Loucy (cell line): Measurements from ENCODE around the gene ABCG4.

Experiments used
- H2AFZ ChIP-seq: fragments of 200-600 bp; sonication (generic); 2 replicates; pipeline ENCODE4 v1.6.0; 2016; ENCODE audit warnings: antibody characterized with exemption, mild to moderate bottlenecking, low read length, moderate library complexity
- H3F3A ChIP-seq: fragments of 200-600 bp; 2 replicates; pipeline ENCODE4 v1.6.0; 2016; ENCODE audit warnings: antibody characterized with exemption, low read depth, mild to moderate bottlenecking
- H3K27me3 ChIP-seq: fragments of 200-600 bp; sonication (generic); 2 replicates; pipeline ENCODE4 v1.6.1; 2014; ENCODE audit warnings: low read length, mild to moderate bottlenecking; ENCODE audit not compliant: insufficient read depth, poor library complexity, severe bottlenecking
- H3K36me3 ChIP-seq: fragments of 200-600 bp; sonication (generic); 2 replicates; pipeline ENCODE4 v1.6.1; 2016; ENCODE audit warnings: low read length; ENCODE audit not compliant: insufficient read depth
- H3K4me1 ChIP-seq: fragments of 200-600 bp; sonication (generic); 2 replicates; pipeline ENCODE4 v1.5.1; 2014; ENCODE audit warnings: low read length, mild to moderate bottlenecking; ENCODE audit not compliant: insufficient read depth, poor library complexity, severe bottlenecking
- H3K4me2 ChIP-seq: fragments of 200-600 bp; sonication (generic); 2 replicates; pipeline ENCODE4 v1.6.0; 2014; ENCODE audit warnings: antibody characterized with exemption, low read length, low read depth, mild to moderate bottlenecking; ENCODE audit not compliant: poor library complexity, severe bottlenecking
- H3K4me3 ChIP-seq: fragments of 200-600 bp; sonication (generic); 2 replicates; pipeline ENCODE4 v1.5.1; 2014; ENCODE audit warnings: low read length, mild to moderate bottlenecking, mixed read lengths; ENCODE audit not compliant: poor library complexity, severe bottlenecking
- H3K79me2 ChIP-seq: fragments of 200-600 bp; sonication (generic); 2 replicates; pipeline ENCODE4 v1.6.1; 2014; ENCODE audit warnings: low read length; ENCODE audit not compliant: insufficient read depth
- H3K9ac ChIP-seq: fragments of 200-600 bp; sonication (generic); 2 replicates; pipeline ENCODE4 v1.6.0; 2014; ENCODE audit warnings: mild to moderate bottlenecking, low read depth, low read length, moderate library complexity; ENCODE audit not compliant: poor library complexity, severe bottlenecking
- H3K9me2 ChIP-seq: fragments of 200-600 bp; sonication (generic); replicated peaks from 2 replicates; pipeline ENCODE4 v1.6.1; 2016; ENCODE audit warnings: low read depth, low read length, mixed read lengths
- H3K9me3 ChIP-seq: fragments of 200-600 bp; sonication (generic); 2 replicates; pipeline ENCODE4 v1.6.1; 2014; ENCODE audit warnings: mild to moderate bottlenecking, antibody characterized with exemption, low read length, low read depth; ENCODE audit not compliant: insufficient read depth
- H4K20me1 ChIP-seq: fragments of 200-600 bp; sonication (generic); 2 replicates; pipeline ENCODE4 v1.6.0; 2014; ENCODE audit warnings: antibody characterized with exemption, low read length, mild to moderate bottlenecking; ENCODE audit not compliant: insufficient read depth, poor library complexity, severe bottlenecking
- EZH2phosphoT487 ChIP-seq: fragments of 200-600 bp; IDR thresholded peaks from 2 replicates; pipeline ENCODE4 v1.6.1; 2018; ENCODE audit warnings: antibody characterized with exemption, mild to moderate bottlenecking, moderate library complexity, borderline replicate concordance
- TF ChIP-seq, protein P1 (sequence below): fragments of 200-600 bp; sonication (generic); conservative IDR thresholded peaks from 2 replicates; pipeline ENCODE4 v1.5.1; 2014; ENCODE audit warnings: mild to moderate bottlenecking, antibody characterized with exemption, low read length

The ABCG4 gene

DNA sequence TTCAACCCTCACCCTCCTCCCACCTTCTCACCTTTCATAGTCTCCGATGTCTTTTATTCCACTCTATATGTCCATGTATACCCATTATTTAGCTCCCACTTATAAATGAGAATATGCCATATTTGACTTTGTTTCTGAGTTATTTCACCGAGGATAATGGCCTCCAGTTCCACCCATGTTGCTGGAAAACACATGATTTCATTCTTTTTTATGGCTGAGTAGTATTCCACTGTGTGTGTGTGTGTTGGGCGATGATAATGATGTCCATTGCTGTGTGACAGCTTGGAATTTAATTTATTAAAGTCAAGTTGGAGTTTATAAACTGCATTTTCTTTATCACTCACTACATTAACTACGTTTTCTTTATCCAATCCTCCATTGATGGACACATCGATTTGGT is 30.6 kb upstream of the ABCG4 start:
- no peak for TF ChIP-seq EZH2phosphoT487
- Histone ChIP-seq H2AFZ (no peak overlapping the region), H3K4me1 (peaks cover 19% of the 10 kb centered on the region), H3K9me3 (no peaks in the 10 kb centered on the region), H3K4me3 (no peak overlapping the region), H3K9me2 (no peaks in the 10 kb centered on the region), H3K79me2 (peaks cover 24% of the 10 kb centered on the region), H3K36me3 (peaks cover 6% of the 10 kb centered on the region; the same call in 1 of the 2 replicates), H3K27me3 (no peaks in the 10 kb centered on the region), H3F3A (peaks cover 3% of the 10 kb centered on the region), H3K9ac (no peak overlapping the region), H3K4me2 (no peak overlapping the region), H4K20me1 (peaks cover 8% of the 10 kb centered on the region)

DNA sequence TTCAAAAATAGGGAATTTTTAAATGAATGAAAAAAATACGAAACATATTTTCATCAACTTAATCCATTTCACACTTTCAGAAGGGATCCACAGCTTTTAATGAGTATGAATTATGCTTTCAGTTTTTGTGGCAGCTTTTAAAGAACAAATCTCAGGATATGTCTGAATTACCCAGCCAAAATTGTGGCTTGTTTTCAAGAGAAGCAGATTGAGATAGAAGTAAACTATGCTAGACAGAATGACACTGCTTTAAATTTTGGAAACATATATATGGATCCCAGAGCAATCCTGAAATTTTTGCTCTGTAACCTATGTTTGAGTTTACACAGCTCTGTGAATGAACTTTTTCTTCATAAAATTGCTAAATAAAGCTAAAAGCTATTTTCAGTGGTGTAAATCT is 29.9 kb upstream of the ABCG4 start:
- Histone ChIP-seq H3K9me3 (no peaks in the 10 kb centered on the region), H3K4me1 (peaks cover 19% of the 10 kb centered on the region), H3K9ac (no peak overlapping the region), H3K79me2 (peaks cover 31% of the 10 kb centered on the region), H4K20me1 (peaks cover 8% of the 10 kb centered on the region), H3K9me2 (no peaks in the 10 kb centered on the region), H3F3A (peaks cover 3% of the 10 kb centered on the region), H2AFZ (no peak overlapping the region), H3K36me3 (peaks cover 6% of the 10 kb centered on the region; the same call in 1 of the 2 replicates), H3K4me3 (no peak overlapping the region), H3K4me2 (no peak overlapping the region), H3K27me3 (no peaks in the 10 kb centered on the region)
- TF ChIP-seq, protein P1, sequence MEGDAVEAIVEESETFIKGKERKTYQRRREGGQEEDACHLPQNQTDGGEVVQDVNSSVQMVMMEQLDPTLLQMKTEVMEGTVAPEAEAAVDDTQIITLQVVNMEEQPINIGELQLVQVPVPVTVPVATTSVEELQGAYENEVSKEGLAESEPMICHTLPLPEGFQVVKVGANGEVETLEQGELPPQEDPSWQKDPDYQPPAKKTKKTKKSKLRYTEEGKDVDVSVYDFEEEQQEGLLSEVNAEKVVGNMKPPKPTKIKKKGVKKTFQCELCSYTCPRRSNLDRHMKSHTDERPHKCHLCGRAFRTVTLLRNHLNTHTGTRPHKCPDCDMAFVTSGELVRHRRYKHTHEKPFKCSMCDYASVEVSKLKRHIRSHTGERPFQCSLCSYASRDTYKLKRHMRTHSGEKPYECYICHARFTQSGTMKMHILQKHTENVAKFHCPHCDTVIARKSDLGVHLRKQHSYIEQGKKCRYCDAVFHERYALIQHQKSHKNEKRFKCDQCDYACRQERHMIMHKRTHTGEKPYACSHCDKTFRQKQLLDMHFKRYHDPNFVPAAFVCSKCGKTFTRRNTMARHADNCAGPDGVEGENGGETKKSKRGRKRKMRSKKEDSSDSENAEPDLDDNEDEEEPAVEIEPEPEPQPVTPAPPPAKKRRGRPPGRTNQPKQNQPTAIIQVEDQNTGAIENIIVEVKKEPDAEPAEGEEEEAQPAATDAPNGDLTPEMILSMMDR, result no peak
- no peak for TF ChIP-seq EZH2phosphoT487

DNA sequence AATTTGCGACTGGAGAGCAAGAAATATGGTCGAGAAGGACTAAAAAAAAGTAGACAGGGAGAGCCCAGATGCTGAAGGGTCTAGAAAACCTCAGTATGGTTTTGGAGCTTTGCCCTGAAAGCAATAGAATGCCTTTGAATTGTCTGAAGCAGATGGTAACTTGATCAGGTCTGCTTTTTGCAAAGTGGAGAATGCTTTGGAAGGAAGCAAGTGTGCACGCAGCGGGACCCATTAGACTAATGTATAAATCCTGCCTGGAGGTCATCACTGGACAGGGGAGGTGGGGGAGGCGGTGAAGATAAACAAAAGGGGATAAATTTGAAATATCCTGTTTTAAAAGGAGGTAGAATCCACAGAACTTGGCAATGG is 28.2 kb upstream of the ABCG4 start:
- H3K4me3 ChIP-seq, result peak overlapping the region; percentile 75
- H3K4me1 ChIP-seq, result peaks cover 19% of the 10 kb centered on the region
- H3F3A ChIP-seq, result peaks cover 3% of the 10 kb centered on the region
- H3K9me2 ChIP-seq, result no peaks in the 10 kb centered on the region
- H2AFZ ChIP-seq, result peak overlapping the region; percentile 76
- H3K36me3 ChIP-seq, result no peaks in the 10 kb centered on the region
- no peaks in the 10 kb centered on the region for H3K27me3 ChIP-seq
- H3K79me2 ChIP-seq, result peaks cover 39% of the 10 kb centered on the region
- peak overlapping the region; percentile 85 for H3K4me2 ChIP-seq
- H3K9ac ChIP-seq, result peak overlapping the region; percentile 78
- H3K9me3 ChIP-seq, result no peaks in the 10 kb centered on the region
- TF ChIP-seq, protein P1, result no peak
- TF ChIP-seq EZH2phosphoT487, result no peak
- peaks cover 8% of the 10 kb centered on the region for H4K20me1 ChIP-seq
